HepG2 (cell line): ENCODE measurements around the gene COPS9.

Experiments
- BHLHE40 ChIP-seq: IDR thresholded peaks from 2 replicates; pipeline ENCODE4 v1.6.1; 2011; ENCODE audit warnings: low read length, improper control_type of control experiment
- CTCF ChIP-seq: sonication (generic); formaldehyde crosslinking; IDR thresholded peaks from 2 replicates; pipeline ENCODE4 v1.5.0; 2020; ENCODE audit warnings: mild to moderate bottlenecking, missing genetic modification reagents, moderate library complexity
- EED ChIP-seq: sonication (generic); formaldehyde crosslinking; IDR thresholded peaks from 2 replicates; pipeline ENCODE4 v1.5.0; 2020; ENCODE audit warnings: mild to moderate bottlenecking, missing genetic modification reagents
- FOXM1 ChIP-seq: sonication (generic); formaldehyde crosslinking; IDR thresholded peaks from 2 replicates; pipeline ENCODE4 v1.5.0; 2020; ENCODE audit warnings: missing genetic modification reagents
- FOXP4 ChIP-seq: sonication (generic); formaldehyde crosslinking; IDR thresholded peaks from 2 replicates; pipeline ENCODE4 v1.4.0; 2020; ENCODE audit warnings: missing genetic modification reagents
- PREB ChIP-seq: sonication (generic); formaldehyde crosslinking; IDR thresholded peaks from 2 replicates; pipeline ENCODE4 v1.4.0; 2020; ENCODE audit warnings: missing genetic modification reagents
- SIN3A ChIP-seq: IDR thresholded peaks from 2 replicates; pipeline ENCODE4 v1.6.1; 2011; ENCODE audit warnings: low read depth, mild to moderate bottlenecking, control low read depth, low read length, borderline replicate concordance
- SUZ12 ChIP-seq: fragments of 150-350 bp; IDR thresholded peaks from 2 replicates; pipeline ENCODE4 v1.6.1; 2014; ENCODE audit warnings: low read depth, low read length
- TAF1 ChIP-seq: sonication (generic); formaldehyde crosslinking; IDR thresholded peaks from 2 replicates; pipeline ENCODE4 v1.4.0; 2020; ENCODE audit warnings: missing genetic modification reagents
- ZBTB21 ChIP-seq: sonication (generic); formaldehyde crosslinking; IDR thresholded peaks from 2 replicates; pipeline ENCODE4 v1.4.0; 2020; ENCODE audit warnings: missing genetic modification reagents
- ZFX ChIP-seq: sonication (generic); formaldehyde crosslinking; IDR thresholded peaks from 2 replicates; pipeline ENCODE4 v1.4.0; 2020; ENCODE audit warnings: mild to moderate bottlenecking, low read depth, missing genetic modification reagents, moderate library complexity
- ZMYM4 ChIP-seq: sonication (generic); formaldehyde crosslinking; IDR thresholded peaks from 2 replicates; pipeline ENCODE4 v1.8.1; 2023; ENCODE audit warnings: mild to moderate bottlenecking, missing genetic modification reagents
- ZNF761 ChIP-seq: sonication (generic); formaldehyde crosslinking; conservative IDR thresholded peaks from 2 replicates; pipeline ENCODE4 v1.4.0; 2020; ENCODE audit warnings: mild to moderate bottlenecking, missing genetic modification reagents
- ZSCAN5A ChIP-seq: sonication (generic); formaldehyde crosslinking; IDR thresholded peaks from 2 replicates; pipeline ENCODE4 v1.8.0; 2022; ENCODE audit warnings: mild to moderate bottlenecking, missing genetic modification reagents, borderline replicate concordance

GRCh38 chr2:240086563-240086962 lies 49.5 kb downstream of the COPS9 start:
- TF ChIP-seq BHLHE40 = no peak
- TF ChIP-seq ZBTB21 (CRISPR knock-in tag) = no peak
- TF ChIP-seq ZSCAN5A (CRISPR knock-in tag) = no peak
- no peak for TF ChIP-seq TAF1 (CRISPR knock-in tag)
- TF ChIP-seq FOXM1 (CRISPR knock-in tag) = no peak
- TF ChIP-seq PREB (CRISPR knock-in tag) = no peak
- no peak for TF ChIP-seq ZMYM4 (CRISPR knock-in tag)
- TF ChIP-seq EED (CRISPR knock-in tag) = no peak
- no peak for TF ChIP-seq ZNF761 (CRISPR knock-in tag)
- no peak for TF ChIP-seq SUZ12
- TF ChIP-seq SIN3A = no peak
- TF ChIP-seq ZFX = no peak
- no peak for TF ChIP-seq FOXP4 (CRISPR knock-in tag)
- TF ChIP-seq CTCF (CRISPR knock-in tag) = no peak
